HG03025 (cell line): ENCODE data around the gene USP51.
A peak's percentile ranks its signal among the peaks of the same experiment; 100 is the strongest.
"Not testable (repeated sequence)": the region's sequence is repeated elsewhere in the genome, so short reads cannot be mapped to it uniquely, and the experiment has no call there.

Experiments
- ATAC-seq: cut with Tn5 transposase; IDR thresholded peaks from one replicate; pipeline ENCODE4 v1.9.1; 2021; ENCODE audit warnings: mild to moderate bottlenecking, moderate library complexity; ENCODE audit not compliant: unreplicated experiment, low FRiP score

The USP51 gene

GRCh38 chrX:55489314-55490009 is at the start of gene USP51:
USP51 (minus strand) TSS chrX:55489848; CDS start chrX:55488939, 909 bp downstream.
- ATAC-seq = peak; percentile 43

GRCh38 chrX:55524487-55524886 is 34.8 kb upstream of the USP51 start:
- no peak for ATAC-seq

- no peak for ATAC-seq
These were observed 33.7 kb upstream of the USP51 start for GRCh38 chrX:55523356-55523755.

GRCh38 chrX:55522596-55523276 is 33.1 kb upstream of the USP51 start:
- ATAC-seq = no peak

GRCh38 chrX:55521687-55522086 is 32.0 kb upstream of the USP51 start:
- no peak for ATAC-seq

GRCh38 chrX:55516794-55517481 is 27.3 kb upstream of the USP51 start:
- not testable (repeated sequence) for ATAC-seq

- ATAC-seq = not testable (repeated sequence)
These were observed 23.5 kb upstream of the USP51 start for GRCh38 chrX:55513045-55513737.

- not testable (repeated sequence) for ATAC-seq
These were observed 18.9 kb upstream of the USP51 start for GRCh38 chrX:55508410-55509152.

- not testable (repeated sequence) for ATAC-seq
These were observed 18.1 kb upstream of the USP51 start for GRCh38 chrX:55507699-55508098.

GRCh38 chrX:55507010-55507409 is 17.4 kb upstream of the USP51 start:
- ATAC-seq = not testable (repeated sequence)

GRCh38 chrX:55490974-55491373 is 1.3 kb upstream of the USP51 start:
- ATAC-seq = no peak

- no peak for ATAC-seq
These were observed 473 bp upstream of the USP51 start for GRCh38 chrX:55490121-55490520.

GRCh38 chrX:55488593-55489313 is 895 bp downstream of the USP51 start:
- ATAC-seq = peak; percentile 62

- ATAC-seq = no peak
These were observed 1.5 kb downstream of the USP51 start for GRCh38 chrX:55488006-55488592.

GRCh38 chrX:55487143-55487542 is 2.5 kb downstream of the USP51 start:
- ATAC-seq = no peak

GRCh38 chrX:55486736-55487135 is 2.9 kb downstream of the USP51 start:
- ATAC-seq = no peak

- ATAC-seq = no peak
These were observed 4.7 kb downstream of the USP51 start for GRCh38 chrX:55484948-55485347.

GRCh38 chrX:55480390-55481062 is 9.1 kb downstream of the USP51 start:
- no peak for ATAC-seq

GRCh38 chrX:55479956-55480355 is 9.7 kb downstream of the USP51 start:
- ATAC-seq = not testable (repeated sequence)
